AG08395 (cell line): Measurements from ENCODE around the gene PDZRN4.
A peak's percentile ranks its signal among the peaks of the same experiment; 100 is the strongest.

ENCODE experiments used
- DNase-seq: peaks from one replicate; pipeline ENCODE4 v3.0.0; 2012; ENCODE audit warnings: mixed read lengths, low spot score

Gene PDZRN4

GRCh38 chr12:41459111-41459905 lies 271.2 kb downstream of the PDZRN4 start:
- no peak for DNase-seq

GRCh38 chr12:41459906-41460214 lies 271.7 kb downstream of the PDZRN4 start:
- no peak for DNase-seq

GRCh38 chr12:41460906-41461305 lies 272.8 kb downstream of the PDZRN4 start:
- no peak for DNase-seq

GRCh38 chr12:41462312-41462711 lies 274.2 kb downstream of the PDZRN4 start:
- DNase-seq: no peak

- no peak for DNase-seq
These were observed 277.4 kb downstream of the PDZRN4 start for GRCh38 chr12:41465526-41465925.

- DNase-seq: no peak
These were observed 278.2 kb downstream of the PDZRN4 start for GRCh38 chr12:41466300-41466699.

GRCh38 chr12:41466802-41467201 lies 278.7 kb downstream of the PDZRN4 start:
- no peak for DNase-seq

GRCh38 chr12:41467591-41468325 lies 279.6 kb downstream of the PDZRN4 start:
- no peak for DNase-seq

- DNase-seq: no peak
These were observed 280.2 kb downstream of the PDZRN4 start for GRCh38 chr12:41468341-41468740.

GRCh38 chr12:41468756-41469155 lies 280.6 kb downstream of the PDZRN4 start:
- DNase-seq: no peak

GRCh38 chr12:41473441-41473840 lies 285.3 kb downstream of the PDZRN4 start:
- DNase-seq: no peak

GRCh38 chr12:41474001-41474400 lies 285.9 kb downstream of the PDZRN4 start:
- DNase-seq: no peak

- DNase-seq: no peak
These were observed 288.6 kb downstream of the PDZRN4 start for GRCh38 chr12:41476499-41477439.

GRCh38 chr12:41479426-41479825 lies 291.3 kb downstream of the PDZRN4 start:
- DNase-seq: no peak

- no peak for DNase-seq
These were observed 297.1 kb downstream of the PDZRN4 start for GRCh38 chr12:41485203-41485602.

- peak; percentile 3 for DNase-seq
These were observed 298.6 kb downstream of the PDZRN4 start for GRCh38 chr12:41486718-41487117.

GRCh38 chr12:41496009-41496408 lies 307.9 kb downstream of the PDZRN4 start:
- DNase-seq: no peak

- DNase-seq: no peak
These were observed 309.3 kb downstream of the PDZRN4 start for GRCh38 chr12:41497409-41497808.

GRCh38 chr12:41504976-41505375 lies 316.9 kb downstream of the PDZRN4 start:
- no peak for DNase-seq

- no peak for DNase-seq
These were observed 319.2 kb downstream of the PDZRN4 start for GRCh38 chr12:41507286-41507685.

- no peak for DNase-seq
These were observed 321.3 kb downstream of the PDZRN4 start for GRCh38 chr12:41509271-41510055.

GRCh38 chr12:41510470-41510869 lies 322.4 kb downstream of the PDZRN4 start:
- DNase-seq: no peak
